ENCODE data around the gene FETUB.

FETUB gene, protein sequence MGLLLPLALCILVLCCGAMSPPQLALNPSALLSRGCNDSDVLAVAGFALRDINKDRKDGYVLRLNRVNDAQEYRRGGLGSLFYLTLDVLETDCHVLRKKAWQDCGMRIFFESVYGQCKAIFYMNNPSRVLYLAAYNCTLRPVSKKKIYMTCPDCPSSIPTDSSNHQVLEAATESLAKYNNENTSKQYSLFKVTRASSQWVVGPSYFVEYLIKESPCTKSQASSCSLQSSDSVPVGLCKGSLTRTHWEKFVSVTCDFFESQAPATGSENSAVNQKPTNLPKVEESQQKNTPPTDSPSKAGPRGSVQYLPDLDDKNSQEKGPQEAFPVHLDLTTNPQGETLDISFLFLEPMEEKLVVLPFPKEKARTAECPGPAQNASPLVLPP

DNA sequence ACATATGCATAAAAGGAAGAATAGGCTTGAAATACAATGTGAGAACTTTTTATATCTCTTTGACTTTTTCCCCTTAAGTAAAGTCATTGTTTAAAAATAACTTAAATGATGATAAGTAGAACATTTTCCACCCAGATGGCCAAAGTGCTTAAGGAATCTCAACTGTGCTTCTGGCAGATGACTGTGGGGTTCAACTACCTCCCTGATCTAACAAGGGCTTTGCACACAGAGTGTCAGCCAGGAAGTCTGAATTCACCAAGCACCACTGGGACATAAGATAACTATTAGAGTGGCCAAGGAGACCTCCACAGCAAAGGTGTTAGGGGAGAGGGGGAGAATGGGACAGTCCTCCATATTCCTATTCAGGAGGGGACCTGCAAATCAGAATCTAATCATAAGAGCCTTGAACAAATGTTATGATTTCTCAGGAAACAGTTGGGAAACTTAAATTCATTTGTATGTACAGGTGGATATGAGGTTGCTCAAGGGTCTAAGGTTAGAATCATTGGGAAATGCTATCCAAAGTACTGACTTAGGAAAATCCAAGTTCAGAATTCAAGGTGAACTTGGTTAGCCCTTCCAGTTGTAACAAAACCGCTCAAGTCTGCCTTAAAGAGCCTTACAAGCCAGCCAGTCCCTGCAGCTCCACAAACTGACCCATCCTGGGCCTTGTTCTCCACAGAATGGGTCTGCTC, at the start of gene FETUB:
Gene FETUB (plus strand): TSS at position 622 of the 695 bp plus-strand sequence. CDS start 62 bp downstream, at position 684.
- DNase-seq (ENCODE audit: low read depth) = no peak

GRCh38 chr3:186590580-186591295, 49.5 kb upstream of the FETUB start:
- no peak for DNase-seq (ENCODE audit: low read depth)

DNA sequence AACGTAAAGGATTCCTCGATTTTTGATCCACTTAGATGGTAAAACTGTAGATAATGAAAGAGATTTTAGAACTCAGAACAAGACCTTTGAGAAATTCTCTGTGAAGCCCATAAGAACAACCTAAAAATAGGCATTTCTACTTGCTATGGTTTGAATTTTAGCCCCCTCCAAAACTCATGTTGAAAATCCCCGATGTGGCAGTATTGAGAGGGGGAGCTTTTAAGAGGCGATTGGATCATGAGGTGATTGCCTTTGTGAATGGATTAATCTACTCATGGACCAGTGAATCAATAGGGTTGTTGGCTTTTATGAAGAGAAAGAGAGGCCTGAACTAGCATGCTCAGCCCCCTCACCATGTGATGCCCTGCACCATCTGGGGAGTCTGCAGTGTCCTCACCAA, 47.5 kb upstream of the FETUB start:
- DNase-seq (ENCODE audit: low read depth) = no peak

DNA sequence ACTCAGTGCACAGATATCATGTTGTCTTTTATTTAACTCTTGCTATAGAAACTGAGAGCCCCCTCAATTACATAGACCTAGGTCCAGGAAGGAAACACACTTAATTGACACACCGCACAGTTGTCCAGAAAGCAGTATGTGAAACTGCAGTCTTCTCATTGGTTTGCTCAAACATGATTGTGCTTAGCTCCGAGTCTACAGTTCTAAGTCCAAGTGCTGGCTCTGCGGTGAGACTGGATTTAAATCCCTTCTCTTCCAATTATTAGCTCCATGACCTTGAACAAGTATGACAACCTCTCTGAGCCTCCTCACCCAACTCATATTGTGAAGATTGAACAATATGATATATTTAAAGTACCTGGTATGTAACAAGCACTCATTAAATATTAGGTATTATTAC, 46.3 kb upstream of the FETUB start:
- no peak for DNase-seq (ENCODE audit: low read depth)

- DNase-seq (ENCODE audit: low read depth) = no peak
Observed at GRCh38 chr3:186594591-186595113, 45.5 kb upstream of the FETUB start.

GRCh38 chr3:186596568-186597287, 43.5 kb upstream of the FETUB start:
- DNase-seq (ENCODE audit: low read depth) = no peak

- no peak for DNase-seq (ENCODE audit: low read depth)
Observed at GRCh38 chr3:186598108-186598784, 42.0 kb upstream of the FETUB start.

DNA sequence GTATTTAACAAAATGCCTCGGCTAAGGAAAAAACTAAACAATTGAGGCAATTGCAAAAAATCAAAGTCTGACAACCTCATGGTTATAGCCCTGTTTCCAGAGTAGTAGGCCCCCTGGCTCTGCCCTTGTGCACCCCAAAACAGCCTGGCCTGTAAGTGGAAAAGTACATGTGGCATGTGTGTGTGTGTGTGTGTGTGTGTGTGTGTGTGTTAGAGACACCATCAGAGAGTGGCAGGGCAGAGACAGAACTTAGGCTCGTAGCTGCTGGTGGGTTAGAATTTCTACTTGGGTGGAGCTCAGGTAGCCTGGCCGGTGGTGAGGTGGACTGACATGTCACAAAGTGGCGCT, 41.4 kb upstream of the FETUB start:
- DNase-seq (ENCODE audit: low read depth) = no peak

GRCh38 chr3:186599142-186599784, 40.9 kb upstream of the FETUB start:
- no peak for DNase-seq (ENCODE audit: low read depth)

DNA sequence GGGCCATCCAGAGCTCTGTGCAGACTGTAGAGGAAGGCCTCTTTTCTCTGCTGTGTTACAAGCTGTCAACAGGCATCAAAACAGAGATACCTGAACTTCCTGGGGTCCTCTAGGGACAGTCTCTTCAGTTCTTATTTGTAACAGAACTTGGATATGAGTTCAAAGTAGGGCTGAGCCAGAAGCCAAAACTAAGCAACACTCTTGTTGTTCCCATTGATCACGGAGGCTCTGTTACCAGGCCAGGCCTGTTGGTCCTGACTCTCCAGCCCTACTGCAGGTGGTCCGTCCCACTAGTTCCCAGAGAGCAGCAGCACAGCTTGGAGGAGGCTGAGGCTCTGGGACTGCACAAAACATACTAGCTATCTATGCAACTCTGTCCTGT, 40.4 kb upstream of the FETUB start:
- DNase-seq (ENCODE audit: low read depth) = no peak

- DNase-seq (ENCODE audit: low read depth) = no peak
Observed at GRCh38 chr3:186600896-186601295, 39.3 kb upstream of the FETUB start.

- DNase-seq (ENCODE audit: low read depth) = no peak
Observed at GRCh38 chr3:186603159-186603558, 37.0 kb upstream of the FETUB start.

GRCh38 chr3:186605078-186605477, 35.1 kb upstream of the FETUB start:
- no peak for DNase-seq (ENCODE audit: low read depth)

- no peak for DNase-seq (ENCODE audit: low read depth)
Observed at GRCh38 chr3:186605561-186606545, 34.3 kb upstream of the FETUB start.

DNA sequence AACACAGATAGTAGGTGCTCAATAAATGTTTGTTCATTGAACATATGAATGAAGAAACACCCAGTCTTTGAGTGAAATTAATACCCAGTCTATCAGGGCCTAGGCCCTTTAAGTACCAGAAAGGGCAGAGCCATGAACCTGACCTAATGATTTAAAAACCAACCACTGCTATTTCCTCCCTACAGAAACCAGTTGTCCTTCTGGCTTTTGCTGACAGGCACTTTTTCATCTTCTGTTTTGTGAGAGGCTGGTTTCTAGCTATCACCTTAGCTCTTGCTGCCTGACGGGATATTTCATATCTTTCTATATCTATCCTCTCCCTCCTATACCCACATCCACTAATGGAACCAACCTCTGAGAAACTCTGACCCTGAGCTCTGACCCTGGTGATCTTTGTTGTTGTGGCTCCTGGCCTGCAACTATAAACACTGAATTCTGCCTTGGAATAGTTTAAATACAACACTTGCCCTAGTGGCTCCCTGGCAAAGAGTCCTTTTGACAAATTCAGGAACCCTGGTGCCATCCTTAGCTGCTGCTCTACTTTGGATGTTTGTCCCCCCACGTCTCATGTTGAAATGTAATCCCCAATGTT, 31.5 kb upstream of the FETUB start:
- DNase-seq (ENCODE audit: low read depth) = no peak

- no peak for DNase-seq (ENCODE audit: low read depth)
Observed at GRCh38 chr3:186609247-186609868, 30.8 kb upstream of the FETUB start.

DNA sequence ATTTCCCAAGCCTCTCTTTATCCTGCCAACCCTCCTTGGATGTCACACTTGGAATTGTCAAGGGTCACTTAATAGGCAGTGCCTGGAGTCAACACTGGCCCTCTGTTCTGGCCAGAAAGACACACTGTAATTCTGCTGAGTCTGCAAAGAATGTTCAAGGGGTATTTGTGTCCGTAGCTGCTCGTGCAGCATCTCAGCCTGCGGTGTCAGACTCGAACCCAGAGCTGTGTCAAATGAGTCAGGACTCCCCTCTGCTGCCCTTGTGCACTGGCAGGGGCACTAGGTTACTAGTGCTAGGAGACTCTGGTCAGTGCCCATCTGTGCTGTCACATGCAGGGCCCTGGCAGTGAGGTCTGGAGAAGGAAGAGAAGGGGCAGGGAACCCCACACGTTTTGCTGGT, 28.1 kb upstream of the FETUB start:
- DNase-seq (ENCODE audit: low read depth) = no peak

DNA sequence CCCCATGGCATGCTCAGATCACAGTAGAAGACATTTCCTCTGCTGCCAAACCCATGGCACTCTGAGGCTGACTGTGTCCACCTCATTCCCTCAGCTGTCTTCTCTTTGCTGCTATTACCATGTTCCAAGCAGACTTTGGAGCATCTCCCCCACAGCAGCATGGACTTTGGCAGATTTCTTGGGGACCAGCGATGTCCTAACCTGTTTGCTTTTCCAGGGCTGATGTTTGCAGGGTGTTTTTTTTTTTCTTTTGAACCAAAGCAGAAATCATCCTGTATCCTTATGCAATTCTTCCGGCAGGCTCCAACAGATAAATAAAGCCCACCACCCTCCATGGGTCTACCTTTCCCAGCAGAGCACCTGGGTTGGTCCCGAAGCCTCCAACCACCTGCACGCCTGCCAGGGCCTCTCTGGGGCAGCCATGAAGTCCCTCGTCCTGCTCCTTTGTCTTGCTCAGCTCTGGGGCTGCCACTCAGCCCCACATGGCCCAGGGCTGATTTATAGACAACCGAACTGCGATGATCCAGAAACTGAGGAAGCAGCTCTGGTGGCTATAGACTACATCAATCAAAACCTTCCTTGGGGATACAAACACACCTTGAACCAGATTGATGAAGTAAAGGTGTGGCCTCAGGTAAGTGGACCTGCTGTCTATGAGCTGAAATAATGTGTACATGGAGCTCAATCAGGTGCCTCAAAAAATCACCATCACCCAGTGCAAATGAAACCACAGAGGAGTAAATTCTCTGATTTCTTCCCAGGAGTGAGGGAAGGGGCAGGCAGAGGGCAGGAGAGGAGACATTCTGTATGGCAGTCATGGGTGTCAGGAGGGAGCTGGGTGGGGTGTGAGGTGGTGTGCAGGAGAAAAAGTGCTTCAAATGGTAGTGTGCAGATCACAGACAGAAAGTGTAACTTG, 27.2 kb upstream of the FETUB start, which contains the start of gene AHSG:
Gene AHSG (plus strand): TSS at position 340 of the 916 bp plus-strand sequence. CDS start 82 bp downstream, at position 422.
- no peak for DNase-seq (ENCODE audit: low read depth)
